Right atrium auricular region (tissue), 2 donors: ENCODE results near the gene SCLY. TPM values are rescaled to one million over a fixed set of nuclear protein-coding genes. Genes with fewer than 3 reads are reported as not detected.

ENCODE experiments used
- DNase-seq: peaks from one replicate; pipeline ENCODE4 v3.0.0-alpha.2; 2019; ENCODE audit warnings: low spot score
- H3K27ac ChIP-seq, 2 donors: fragments of 200-600 bp; sonication (generic); 1 replicate in 1 of 2; 2 replicates in 1 of 2; pipeline ENCODE4 v1.5.1; 2016 to 2019
- H3K27me3 ChIP-seq, 2 donors: fragments of 200-600 bp; sonication (generic); one replicate each; pipeline versions ENCODE4 v1.5.1 to v1.6.0; 2017 to 2019
- H3K36me3 ChIP-seq: fragments of 200-600 bp; sonication (generic); one replicate; pipeline ENCODE4 v1.5.1; 2016
- H3K4me1 ChIP-seq, 2 donors: fragments of 200-600 bp; sonication (generic); one replicate each; pipeline versions ENCODE4 v1.5.1 to v1.6.0; 2017 to 2019
- H3K4me3 ChIP-seq, 2 donors: fragments of 200-600 bp; sonication (generic); 1 replicate in 1 of 2; 2 replicates in 1 of 2; pipeline ENCODE4 v1.5.1; 2017 to 2019; ENCODE audit warnings: mild to moderate bottlenecking in 1 of 2, moderate library complexity in 1 of 2
- H3K9me3 ChIP-seq, 2 donors: fragments of 200-600 bp; sonication (generic); one replicate each; pipeline ENCODE4 v1.5.1; 2019
- CTCF ChIP-seq, 2 donors: fragments of 200-600 bp; sonication (generic); IDR thresholded peaks; one replicate each; pipeline ENCODE4 v1.5.1; 2019; ENCODE audit warnings: antibody characterized with exemption in 2 of 2
- total RNA-seq, 2 donors: library from RNA; depleted of rRNA; stranded (reverse); fragments of >200 nt; gene quantifications; one replicate each; pipeline ENCODE4 v1.1.0, GENCODE V29; 2016

The SCLY gene
- total RNA-seq, 2 donors from 2014 or later = 6.5 to 11.3 TPM

GRCh38 chr2:238141541-238142318 lies 80.9 kb downstream of the SCLY start:
- no peak for TF ChIP-seq CTCF (IDR thresholded peaks at IDR 0.05)
- H3K27me3 ChIP-seq = no peaks in the 10 kb centered on the region
- peaks cover 0 to 68% of the 10 kb centered on the region in 2 donors for H3K4me1 ChIP-seq
- H3K9me3 ChIP-seq = no peaks in the 10 kb centered on the region
- H3K4me3 ChIP-seq = peak overlapping the region in 1 of 2 donors; percentile 26
- peak overlapping the region; percentile 66 to 89 for H3K27ac ChIP-seq
- peaks cover 8% of the 10 kb centered on the region for H3K36me3 ChIP-seq
- DNase-seq = no peak

GRCh38 chr2:238142382-238143205 lies 81.8 kb downstream of the SCLY start:
- Histone ChIP-seq H3K9me3 (no peaks in the 10 kb centered on the region), H3K4me3 (peak overlapping the region in 1 of 2 donors; percentile 26), H3K27me3 (no peaks in the 10 kb centered on the region), H3K4me1 (peaks cover 0 to 60% of the 10 kb centered on the region in 2 donors), H3K36me3 (peaks cover 8% of the 10 kb centered on the region), H3K27ac (peak overlapping the region; percentile 66 to 89)
- no peak for TF ChIP-seq CTCF (IDR thresholded peaks at IDR 0.05)
- DNase-seq = no peak

GRCh38 chr2:238143239-238143951 lies 82.6 kb downstream of the SCLY start:
- Histone ChIP-seq H3K27me3 (no peaks in the 10 kb centered on the region), H3K4me1 (peaks cover 0 to 52% of the 10 kb centered on the region in 2 donors), H3K9me3 (no peaks in the 10 kb centered on the region), H3K4me3 (no peak overlapping the region), H3K36me3 (peaks cover 9% of the 10 kb centered on the region), H3K27ac (peak overlapping the region; percentile 66 to 89)
- DNase-seq = no peak
- TF ChIP-seq CTCF (IDR thresholded peaks at IDR 0.05) = no peak

GRCh38 chr2:238144262-238144661 lies 83.5 kb downstream of the SCLY start:
- no peak for TF ChIP-seq CTCF (IDR thresholded peaks at IDR 0.05)
- H3K36me3 ChIP-seq = peaks cover 16% of the 10 kb centered on the region
- H3K4me3 ChIP-seq = no peak overlapping the region
- no peak for DNase-seq
- H3K4me1 ChIP-seq = peaks cover 0 to 45% of the 10 kb centered on the region in 2 donors
- no peaks in the 10 kb centered on the region for H3K9me3 ChIP-seq
- H3K27me3 ChIP-seq = no peaks in the 10 kb centered on the region
- peak overlapping the region; percentile 66 to 89 for H3K27ac ChIP-seq

GRCh38 chr2:238145046-238145445 lies 84.2 kb downstream of the SCLY start:
- H3K27ac ChIP-seq = peak overlapping the region in 1 of 2 donors; percentile 89
- no peaks in the 10 kb centered on the region for H3K27me3 ChIP-seq
- no peak for TF ChIP-seq CTCF (IDR thresholded peaks at IDR 0.05)
- peaks cover 0 to 38% of the 10 kb centered on the region in 2 donors for H3K4me1 ChIP-seq
- no peak for DNase-seq
- H3K9me3 ChIP-seq = no peaks in the 10 kb centered on the region
- H3K36me3 ChIP-seq = peaks cover 16% of the 10 kb centered on the region
- no peak overlapping the region for H3K4me3 ChIP-seq
